Ishikawa (cell line): ENCODE measurements around the gene CKAP4.

ENCODE experiments used
- CEBPB ChIP-seq: IDR thresholded peaks from 2 replicates; pipeline ENCODE4 v1.6.1; 2012
- CREB1 ChIP-seq: IDR thresholded peaks from 2 replicates; pipeline ENCODE4 v1.6.1; 2012; ENCODE audit warnings: low read depth
- EGR1 ChIP-seq: IDR thresholded peaks from 2 replicates; pipeline ENCODE4 v1.6.1; 2012
- EP300 ChIP-seq: IDR thresholded peaks from 2 replicates; pipeline ENCODE4 v1.6.1; 2012; ENCODE audit warnings: borderline replicate concordance
- NFIC ChIP-seq: IDR thresholded peaks from 2 replicates; pipeline ENCODE4 v1.6.1; 2012
- TAF1 ChIP-seq: IDR thresholded peaks from 2 replicates; pipeline ENCODE4 v1.6.1; 2012; ENCODE audit warnings: low read depth, mild to moderate bottlenecking

- no peak for TF ChIP-seq EGR1
- no peak for TF ChIP-seq CREB1
- no peak for TF ChIP-seq NFIC
- TF ChIP-seq TAF1 = no peak
- TF ChIP-seq CEBPB = no peak
- no peak for TF ChIP-seq EP300
Observed at GRCh38 chr12:106248846-106249371, 1.1 kb upstream of the CKAP4 start.
